Uterus (tissue), 2 donors: Measurements from ENCODE around the gene SYNE1.

Experiments
- CTCF ChIP-seq, 4 experiments: fragments of 200-600 bp in 2 of 4; fragments of 450-650 bp in 2 of 4; sonication (generic) in 2 of 4; IDR thresholded peaks; one replicate each; pipeline ENCODE4 v1.5.1; 2016 to 2019; ENCODE audit warnings: antibody characterized with exemption in 4 of 4, mild to moderate bottlenecking in 2 of 4, moderate library complexity in 1 of 4
- POLR2A ChIP-seq, 2 donors: fragments of 450-650 bp; IDR thresholded peaks; one replicate each; pipeline ENCODE4 v1.6.1; 2016; ENCODE audit warnings: antibody characterized with exemption in 2 of 2, mild to moderate bottlenecking in 1 of 2, moderate library complexity in 1 of 2

- TF ChIP-seq CTCF (IDR thresholded peaks at IDR 0.05) (no peak), POLR2A (IDR thresholded peaks at IDR 0.05) (no peak)
Observed at GRCh38 chr6:152184917-152185574, 452.1 kb downstream of the SYNE1 start.
